Coronary artery (tissue), 2 donors: ENCODE measurements around the gene ALG12.

ENCODE experiments used
- DNase-seq: peaks from one replicate; pipeline ENCODE4 v3.0.0-alpha.2; 2017; ENCODE audit warnings: low spot score
- H3K27ac ChIP-seq, 2 donors: fragments of 200-600 bp; sonication (generic); one replicate each; pipeline ENCODE4 v1.5.1; 2016 to 2019
- H3K4me3 ChIP-seq: fragments of 200-600 bp; sonication (generic); 2 replicates; pipeline ENCODE4 v1.5.1; 2016; ENCODE audit warnings: mild to moderate bottlenecking, moderate library complexity
- TF ChIP-seq, protein P1 (sequence below): fragments of 200-600 bp; sonication (generic); IDR thresholded peaks from one replicate; pipeline ENCODE4 v1.5.1; 2019; ENCODE audit warnings: antibody characterized with exemption

ALG12 gene

DNA sequence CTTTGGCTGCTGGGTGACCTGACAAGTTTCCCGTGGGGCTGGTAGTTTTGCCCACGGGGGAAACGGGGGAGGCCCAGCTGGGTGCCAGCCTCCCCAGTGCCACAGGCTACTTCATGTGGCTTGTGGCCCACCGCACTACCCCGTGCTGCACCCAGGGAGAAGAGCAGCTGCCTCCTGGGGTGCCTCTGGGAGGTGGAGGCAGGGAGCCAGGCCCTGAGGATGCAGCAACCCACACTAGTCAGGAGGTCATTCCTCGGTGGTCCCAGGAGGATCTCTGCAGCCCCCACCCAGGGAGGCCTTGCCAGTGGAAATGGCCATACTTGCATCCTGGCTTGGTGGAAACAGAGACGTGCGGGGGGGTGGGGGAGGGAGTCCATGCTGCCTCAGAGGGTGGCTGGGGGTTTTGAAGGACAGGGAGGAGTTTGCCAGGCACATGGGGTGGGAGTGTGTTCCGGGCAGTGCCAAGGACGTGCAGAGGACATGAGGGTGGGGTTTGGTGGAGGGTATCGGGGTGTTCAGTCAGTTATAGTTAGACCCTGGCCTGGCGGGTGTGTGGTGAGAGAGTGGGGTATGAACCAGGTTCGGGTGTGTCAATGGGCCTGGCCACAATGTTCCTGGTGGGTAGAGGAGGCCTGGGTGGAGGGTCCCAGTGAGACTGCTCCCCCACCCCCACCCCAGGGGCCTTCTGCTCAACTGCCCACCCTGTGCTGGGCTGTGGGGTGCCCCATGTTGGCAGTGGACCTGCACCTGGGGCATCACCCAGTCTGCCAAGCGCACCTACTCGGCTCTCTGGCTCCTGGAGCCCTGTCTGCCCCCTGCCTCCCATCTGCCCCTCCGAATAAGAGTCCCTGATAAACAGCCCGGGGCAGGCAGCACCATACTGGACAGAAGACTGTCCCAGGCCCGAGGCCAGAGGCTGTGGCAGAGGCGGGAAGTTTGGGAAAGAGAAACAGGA, 46.2 kb upstream of the ALG12 start:
- DNase-seq, result peak; percentile 73
- TF ChIP-seq, protein P1, sequence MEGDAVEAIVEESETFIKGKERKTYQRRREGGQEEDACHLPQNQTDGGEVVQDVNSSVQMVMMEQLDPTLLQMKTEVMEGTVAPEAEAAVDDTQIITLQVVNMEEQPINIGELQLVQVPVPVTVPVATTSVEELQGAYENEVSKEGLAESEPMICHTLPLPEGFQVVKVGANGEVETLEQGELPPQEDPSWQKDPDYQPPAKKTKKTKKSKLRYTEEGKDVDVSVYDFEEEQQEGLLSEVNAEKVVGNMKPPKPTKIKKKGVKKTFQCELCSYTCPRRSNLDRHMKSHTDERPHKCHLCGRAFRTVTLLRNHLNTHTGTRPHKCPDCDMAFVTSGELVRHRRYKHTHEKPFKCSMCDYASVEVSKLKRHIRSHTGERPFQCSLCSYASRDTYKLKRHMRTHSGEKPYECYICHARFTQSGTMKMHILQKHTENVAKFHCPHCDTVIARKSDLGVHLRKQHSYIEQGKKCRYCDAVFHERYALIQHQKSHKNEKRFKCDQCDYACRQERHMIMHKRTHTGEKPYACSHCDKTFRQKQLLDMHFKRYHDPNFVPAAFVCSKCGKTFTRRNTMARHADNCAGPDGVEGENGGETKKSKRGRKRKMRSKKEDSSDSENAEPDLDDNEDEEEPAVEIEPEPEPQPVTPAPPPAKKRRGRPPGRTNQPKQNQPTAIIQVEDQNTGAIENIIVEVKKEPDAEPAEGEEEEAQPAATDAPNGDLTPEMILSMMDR, result no peak
- H3K4me3 ChIP-seq, result peak overlapping the region; percentile 58
- peak overlapping the region; percentile 23 to 99 for H3K27ac ChIP-seq

DNA sequence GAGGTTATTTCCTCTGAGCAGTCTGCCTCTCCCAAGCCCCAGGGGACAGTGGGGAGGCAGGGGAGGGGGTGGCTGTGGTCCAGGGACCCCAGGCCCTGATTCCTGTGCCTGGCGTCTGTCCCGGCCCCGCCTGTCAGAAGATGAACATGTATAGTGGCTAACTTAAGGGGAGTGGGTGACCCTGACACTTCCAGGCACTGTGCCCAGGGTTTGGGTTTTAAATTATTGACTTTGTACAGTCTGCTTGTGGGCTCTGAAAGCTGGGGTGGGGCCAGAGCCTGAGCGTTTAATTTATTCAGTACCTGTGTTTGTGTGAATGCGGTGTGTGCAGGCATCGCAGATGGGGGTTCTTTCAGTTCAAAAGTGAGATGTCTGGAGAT, 45.4 kb upstream of the ALG12 start:
- no peak for DNase-seq
- Histone ChIP-seq H3K27ac (peak overlapping the region; percentile 23 to 99), H3K4me3 (peak overlapping the region; percentile 93)
- TF ChIP-seq, protein P1, result no peak

DNA sequence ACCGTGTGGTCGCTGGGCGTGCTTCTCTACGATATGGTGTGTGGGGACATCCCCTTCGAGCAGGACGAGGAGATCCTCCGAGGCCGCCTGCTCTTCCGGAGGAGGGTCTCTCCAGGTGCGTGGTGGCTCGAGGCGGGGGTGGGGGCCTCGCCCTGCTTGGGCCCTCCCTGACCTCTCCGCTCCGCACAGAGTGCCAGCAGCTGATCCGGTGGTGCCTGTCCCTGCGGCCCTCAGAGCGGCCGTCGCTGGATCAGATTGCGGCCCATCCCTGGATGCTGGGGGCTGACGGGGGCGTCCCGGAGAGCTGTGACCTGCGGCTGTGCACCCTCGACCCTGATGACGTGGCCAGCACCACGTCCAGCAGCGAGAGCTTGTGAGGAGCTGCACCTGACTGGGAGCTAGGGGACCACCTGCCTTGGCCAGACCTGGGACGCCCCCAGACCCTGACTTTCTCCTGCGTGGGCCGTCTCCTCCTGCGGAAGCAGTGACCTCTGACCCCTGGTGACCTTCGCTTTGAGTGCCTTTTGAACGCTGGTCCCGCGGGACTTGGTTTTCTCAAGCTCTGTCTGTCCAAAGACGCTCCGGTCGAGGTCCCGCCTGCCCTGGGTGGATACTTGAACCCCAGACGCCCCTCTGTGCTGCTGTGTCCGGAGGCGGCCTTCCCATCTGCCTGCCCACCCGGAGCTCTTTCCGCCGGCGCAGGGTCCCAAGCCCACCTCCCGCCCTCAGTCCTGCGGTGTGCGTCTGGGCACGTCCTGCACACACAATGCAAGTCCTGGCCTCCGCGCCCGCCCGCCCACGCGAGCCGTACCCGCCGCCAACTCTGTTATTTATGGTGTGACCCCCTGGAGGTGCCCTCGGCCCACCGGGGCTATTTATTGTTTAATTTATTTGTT, 44.8 kb upstream of the ALG12 start:
- H3K27ac ChIP-seq, result peak overlapping the region; percentile 76 to 99
- TF ChIP-seq, protein P1, result no peak
- DNase-seq, result peak; percentile 77
- peak overlapping the region; percentile 93 for H3K4me3 ChIP-seq

DNA sequence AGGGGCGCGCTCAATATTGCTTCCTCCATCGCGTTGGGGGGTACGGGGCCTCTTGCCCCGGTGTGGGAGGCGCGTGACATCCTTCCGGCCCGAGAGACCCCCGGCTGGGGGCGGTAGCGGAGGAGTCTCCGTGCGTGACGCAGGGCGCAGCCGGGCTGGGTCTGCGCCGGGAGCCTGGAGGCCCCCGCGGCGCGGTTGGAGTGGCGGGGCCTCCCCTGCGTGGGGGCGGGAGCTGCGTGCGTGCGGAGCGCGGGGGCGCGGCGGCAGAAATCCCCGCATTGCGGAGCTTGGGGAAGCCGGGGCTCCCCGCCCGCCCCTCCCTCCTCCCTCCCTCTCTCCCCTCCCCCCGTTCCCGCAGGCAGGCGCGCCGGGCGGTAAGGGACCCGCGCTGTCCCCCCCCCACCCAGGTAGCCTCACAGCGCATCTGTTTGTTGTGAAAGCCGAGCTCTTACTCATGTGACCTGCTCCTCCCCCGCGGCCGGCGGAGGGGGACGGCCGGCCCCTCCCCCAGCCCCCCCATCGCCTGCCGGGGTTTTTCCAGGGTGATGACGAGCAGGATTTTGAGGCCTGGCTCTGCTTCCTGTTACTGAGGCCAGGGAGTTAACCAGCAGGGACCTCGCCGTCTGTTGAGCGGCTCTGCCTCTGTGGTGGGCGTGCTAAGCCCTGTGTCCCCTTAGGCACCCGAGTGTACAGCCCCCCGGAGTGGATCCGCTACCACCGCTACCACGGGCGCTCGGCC, 43.9 kb upstream of the ALG12 start:
- Histone ChIP-seq H3K27ac (peak overlapping the region; percentile 76 to 99), H3K4me3 (peak overlapping the region; percentile 93)
- TF ChIP-seq, protein P1, result no peak
- DNase-seq, result peak; percentile 95

DNA sequence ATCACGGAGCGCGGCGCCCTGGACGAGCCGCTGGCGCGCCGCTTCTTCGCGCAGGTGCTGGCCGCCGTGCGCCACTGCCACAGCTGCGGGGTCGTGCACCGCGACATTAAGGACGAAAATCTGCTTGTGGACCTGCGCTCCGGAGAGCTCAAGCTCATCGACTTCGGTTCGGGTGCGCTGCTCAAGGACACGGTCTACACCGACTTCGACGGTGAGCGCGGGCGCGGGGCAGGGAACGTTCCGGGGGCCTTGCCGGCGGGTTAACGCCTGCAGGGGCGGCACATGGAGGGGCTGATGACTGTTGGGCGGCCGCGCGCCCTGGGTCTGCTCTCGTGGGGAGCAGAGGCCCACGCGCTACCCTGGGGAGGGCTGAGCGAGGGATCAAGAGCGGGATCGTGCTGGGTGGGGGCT, 43.4 kb upstream of the ALG12 start:
- DNase-seq, result no peak
- H3K4me3 ChIP-seq, result peak overlapping the region; percentile 93
- TF ChIP-seq, protein P1, result no peak
- peak overlapping the region; percentile 76 to 99 for H3K27ac ChIP-seq

DNA sequence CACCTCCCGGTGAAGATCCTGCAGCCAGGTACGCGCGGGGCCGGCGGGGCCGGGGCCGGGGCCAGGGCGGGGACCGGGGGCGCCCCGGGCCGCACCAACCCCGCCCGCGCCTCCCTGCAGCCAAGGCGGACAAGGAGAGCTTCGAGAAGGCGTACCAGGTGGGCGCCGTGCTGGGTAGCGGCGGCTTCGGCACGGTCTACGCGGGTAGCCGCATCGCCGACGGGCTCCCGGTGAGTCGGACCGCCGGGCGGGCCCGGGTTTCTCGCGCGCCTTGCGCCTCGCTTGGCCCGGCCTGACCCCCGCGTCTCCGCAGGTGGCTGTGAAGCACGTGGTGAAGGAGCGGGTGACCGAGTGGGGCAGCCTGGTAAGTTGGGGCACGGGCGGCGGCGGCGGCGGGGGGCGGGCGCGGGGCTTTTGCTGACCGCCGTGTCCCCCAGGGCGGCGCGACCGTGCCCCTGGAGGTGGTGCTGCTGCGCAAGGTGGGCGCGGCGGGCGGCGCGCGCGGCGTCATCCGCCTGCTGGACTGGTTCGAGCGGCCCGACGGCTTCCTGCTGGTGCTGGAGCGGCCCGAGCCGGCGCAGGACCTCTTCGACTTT, 42.9 kb upstream of the ALG12 start:
- peak; percentile 77 for DNase-seq
- Histone ChIP-seq H3K27ac (peak overlapping the region; percentile 76 to 99), H3K4me3 (peak overlapping the region; percentile 93)
- TF ChIP-seq, protein P1, result no peak
